Colonic mucosa (tissue), 4 donors: Measurements from ENCODE around the gene C1orf167. TPM values are rescaled to one million over a fixed set of nuclear protein-coding genes. Genes with fewer than 3 reads are reported as not detected.

Experiments used
- DNase-seq: peaks from one replicate; pipeline ENCODE4 v3.0.0-alpha.2; 2020
- H3K27ac ChIP-seq: fragments of 200-600 bp; one replicate; pipeline ENCODE4 v1.8.0; 2021
- H3K27me3 ChIP-seq: fragments of 200-600 bp; one replicate; pipeline ENCODE4 v1.8.0; 2021
- H3K36me3 ChIP-seq: fragments of 200-600 bp; one replicate; pipeline ENCODE4 v1.8.0; 2021
- H3K4me1 ChIP-seq: fragments of 200-600 bp; one replicate; pipeline ENCODE4 v1.8.0; 2021; ENCODE audit warnings: mild to moderate bottlenecking
- H3K4me3 ChIP-seq: fragments of 200-600 bp; one replicate; pipeline ENCODE4 v1.8.0; 2021
- H3K9ac ChIP-seq, 2 donors: one replicate each; pipeline ENCODE4 v1.7.0; 2013; ENCODE audit warnings: control low read depth in 2 of 2, low read depth in 2 of 2, low read length in 2 of 2
- H3K9me3 ChIP-seq: fragments of 200-600 bp; one replicate; pipeline ENCODE4 v1.8.0; 2021
- CTCF ChIP-seq: fragments of 200-600 bp; IDR thresholded peaks from one replicate; pipeline ENCODE4 v1.8.0; 2022; ENCODE audit warnings: antibody characterized with exemption, mild to moderate bottlenecking
- intact Hi-C: fragments of 100-400 bp; cut with DNase I; formaldehyde crosslinking; loops from one replicate; pipeline ENCODE4 v1.14.1; 2022
- total RNA-seq, 2 donors: library from RNA; stranded (reverse); fragmentation: NEBNext Ultra II Directional in 1 of 2; extraction: Animal tissue kit (Norgen Biotek cat#: 25700) in 1 of 2; gene quantifications; one replicate each; pipeline ENCODE4 v1.2.1, GENCODE V29; 2021
- donor health status: healthy.
- donor health status: DM: no; HTN: no; CAD: no.
- donor health status: DM: no; HTN: no; CAD: no.

Gene C1orf167
- total RNA-seq, 2 donors from 2014 or later = not detected

DNA sequence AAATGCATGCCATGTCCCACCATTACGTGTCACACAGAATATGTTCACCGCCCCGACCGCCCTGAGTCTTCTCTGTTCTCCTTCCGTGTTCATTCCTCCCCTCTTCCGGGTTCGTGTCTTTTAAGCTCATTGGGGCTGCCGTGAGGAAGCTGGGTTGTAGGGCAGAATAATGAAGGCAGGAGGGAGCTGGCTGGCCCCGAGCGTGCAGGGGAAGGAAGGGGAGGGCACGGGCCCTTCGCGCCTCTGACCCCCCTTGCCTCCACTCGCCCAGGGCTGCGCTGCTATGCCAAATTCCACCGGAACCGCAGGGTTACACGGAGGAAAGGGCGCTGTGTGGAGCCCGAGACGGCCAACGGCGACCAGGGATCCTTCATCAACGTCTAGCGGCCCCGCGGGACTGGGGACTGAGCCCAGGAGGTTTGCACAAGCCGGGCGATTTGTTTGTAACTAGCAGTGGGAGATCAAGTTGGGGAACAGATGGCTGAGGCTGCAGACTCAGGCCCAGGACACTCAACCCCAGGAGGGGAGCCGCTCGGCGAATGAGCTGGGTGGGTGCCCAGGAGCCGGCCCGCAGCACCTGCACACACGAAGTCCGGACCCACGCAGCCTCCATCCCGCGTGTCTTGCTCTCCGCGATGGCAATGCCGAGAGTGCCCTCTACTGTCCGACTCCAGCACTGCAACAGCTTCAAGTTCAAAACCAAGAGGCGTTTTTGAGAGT lies 42.5 kb upstream of the C1orf167 start:
- peak; percentile 91 for TF ChIP-seq CTCF
- H3K4me3 ChIP-seq = peak overlapping the region; percentile 44
- peak overlapping the region; percentile 69 for H3K27ac ChIP-seq
- no peaks in the 10 kb centered on the region for H3K9me3 ChIP-seq
- intact Hi-C loops = loop anchor here (5.0 kb wide), 1 partner anchor 67 kb away; the partner anchor contains the start of genes FBXO2 and FBXO44
- peak overlapping the region; percentile 62 to 87 for H3K9ac ChIP-seq
- no peaks in the 10 kb centered on the region for H3K4me1 ChIP-seq
- no peaks in the 10 kb centered on the region for H3K27me3 ChIP-seq
- no peaks in the 10 kb centered on the region for H3K36me3 ChIP-seq
- peak; percentile 87 for DNase-seq

GRCh38 chr1:11720033-11720376 lies 42.0 kb upstream of the C1orf167 start:
- Histone ChIP-seq H3K4me1 (no peaks in the 10 kb centered on the region), H3K9ac (peak overlapping the region in 1 of 2 donors; percentile 62), H3K27ac (no peak overlapping the region), H3K4me3 (no peak overlapping the region), H3K27me3 (no peaks in the 10 kb centered on the region), H3K9me3 (no peaks in the 10 kb centered on the region), H3K36me3 (no peaks in the 10 kb centered on the region)
- TF ChIP-seq CTCF = no peak
- no peak for DNase-seq
- intact Hi-C loops = loop anchor here (5.0 kb wide), 1 partner anchor 68 kb away; the partner anchor contains the start of genes FBXO2 and FBXO44

DNA sequence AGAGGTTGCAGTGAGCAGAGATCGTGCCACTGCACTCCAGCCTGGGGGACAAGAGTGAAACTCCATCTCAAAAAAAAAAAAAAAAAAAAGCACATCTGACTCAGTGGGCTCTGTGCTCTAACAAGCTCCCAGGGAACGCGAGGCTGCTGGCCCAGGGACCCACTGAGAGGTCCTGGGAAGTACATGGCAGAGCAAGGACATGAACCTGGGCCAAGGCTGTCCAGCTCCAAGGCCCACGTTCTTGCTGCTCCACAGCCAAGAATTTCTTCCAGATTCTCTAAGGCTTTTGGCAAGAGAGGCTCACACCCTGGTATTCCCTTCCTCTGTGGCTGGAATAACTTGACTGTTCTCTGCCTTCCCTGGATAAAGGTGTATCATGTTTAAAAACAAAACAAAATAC lies 41.5 kb upstream of the C1orf167 start:
- Histone ChIP-seq H3K27me3 (no peaks in the 10 kb centered on the region), H3K4me1 (no peaks in the 10 kb centered on the region), H3K27ac (no peak overlapping the region), H3K9me3 (no peaks in the 10 kb centered on the region), H3K4me3 (no peak overlapping the region), H3K36me3 (no peaks in the 10 kb centered on the region), H3K9ac (no peak overlapping the region)
- no peak for DNase-seq
- TF ChIP-seq CTCF = no peak
- intact Hi-C loops = loop anchor here (5.0 kb wide), 1 partner anchor 68 kb away; the partner anchor contains the start of genes FBXO2 and FBXO44

DNA sequence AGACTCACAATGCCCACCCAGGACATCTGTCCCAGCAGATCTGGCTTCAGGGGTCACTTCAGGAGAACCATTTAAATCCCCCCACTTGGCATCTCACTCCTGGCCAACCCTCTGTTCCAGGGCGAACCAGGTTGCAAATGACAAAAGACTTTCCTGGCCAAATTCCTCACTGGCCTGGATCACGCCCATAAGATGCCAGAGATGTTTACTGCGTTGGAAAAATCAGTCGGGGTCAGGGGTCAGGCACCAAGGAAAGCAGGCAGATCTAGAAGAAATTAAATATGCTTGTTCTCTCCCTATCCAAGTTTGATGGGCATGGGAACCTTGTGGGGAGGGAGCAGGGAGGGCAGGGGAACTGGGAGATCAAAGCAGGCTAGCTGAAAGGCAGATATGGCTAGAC lies 40.7 kb upstream of the C1orf167 start:
- Histone ChIP-seq H3K9me3 (no peaks in the 10 kb centered on the region), H3K4me1 (no peaks in the 10 kb centered on the region), H3K27me3 (no peaks in the 10 kb centered on the region), H3K27ac (no peak overlapping the region), H3K9ac (no peak overlapping the region), H3K4me3 (no peak overlapping the region), H3K36me3 (no peaks in the 10 kb centered on the region)
- DNase-seq = no peak
- no peak for TF ChIP-seq CTCF
- intact Hi-C loops = loop anchor here (5.0 kb wide), 1 partner anchor 69 kb away; the partner anchor contains the start of genes FBXO2 and FBXO44

DNA sequence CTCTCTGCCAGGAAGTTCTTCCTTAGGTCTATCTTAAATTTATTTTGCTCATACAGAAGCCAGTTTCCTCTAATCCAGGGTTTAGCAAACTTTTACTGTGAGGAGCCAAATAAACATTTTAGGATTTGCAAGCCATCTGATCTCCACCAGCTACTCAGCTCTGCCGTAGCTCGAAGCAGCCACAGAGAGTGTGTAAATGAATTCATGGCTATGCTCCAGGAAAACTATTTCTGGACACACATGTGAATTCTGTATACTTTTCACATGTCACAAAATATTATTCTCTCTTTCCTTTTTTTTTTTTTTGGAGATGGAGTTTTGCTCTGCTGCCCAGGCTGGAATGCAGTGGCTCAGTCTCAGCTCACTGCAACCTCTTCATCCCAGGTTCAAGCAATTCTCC lies 39.5 kb upstream of the C1orf167 start:
- Histone ChIP-seq H3K4me1 (no peaks in the 10 kb centered on the region), H3K36me3 (no peaks in the 10 kb centered on the region), H3K4me3 (no peak overlapping the region), H3K9me3 (no peaks in the 10 kb centered on the region), H3K27ac (no peak overlapping the region), H3K9ac (no peak overlapping the region), H3K27me3 (no peaks in the 10 kb centered on the region)
- no peak for TF ChIP-seq CTCF
- intact Hi-C loops = loop anchor here (5.0 kb wide), 1 partner anchor 70 kb away; the partner anchor contains the start of genes FBXO2 and FBXO44
- no peak for DNase-seq
